ENCODE measurements around the gene TIAM1.

The TIAM1 gene

DNA sequence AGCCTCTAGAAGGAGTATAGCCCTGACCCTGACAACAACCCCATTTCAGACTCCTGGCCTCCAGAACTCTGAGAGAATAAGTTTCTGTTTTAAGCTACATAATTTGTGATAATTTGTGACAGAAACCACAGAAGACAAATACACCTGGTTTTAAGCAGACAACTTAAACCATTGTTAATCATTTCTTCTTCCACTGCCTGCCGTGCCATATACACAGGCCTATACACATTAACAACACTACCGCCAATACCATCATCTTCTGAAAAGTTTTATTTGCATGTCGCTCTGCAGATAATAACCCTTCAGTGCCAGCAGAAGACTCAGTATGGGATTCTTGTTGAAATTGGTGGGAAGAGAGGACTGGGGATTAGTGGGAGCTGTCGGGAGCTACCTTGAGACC lies 265.8 kb downstream of the TIAM1 start:
- no peak for DNase-seq (ENCODE audit: low spot score)

DNA sequence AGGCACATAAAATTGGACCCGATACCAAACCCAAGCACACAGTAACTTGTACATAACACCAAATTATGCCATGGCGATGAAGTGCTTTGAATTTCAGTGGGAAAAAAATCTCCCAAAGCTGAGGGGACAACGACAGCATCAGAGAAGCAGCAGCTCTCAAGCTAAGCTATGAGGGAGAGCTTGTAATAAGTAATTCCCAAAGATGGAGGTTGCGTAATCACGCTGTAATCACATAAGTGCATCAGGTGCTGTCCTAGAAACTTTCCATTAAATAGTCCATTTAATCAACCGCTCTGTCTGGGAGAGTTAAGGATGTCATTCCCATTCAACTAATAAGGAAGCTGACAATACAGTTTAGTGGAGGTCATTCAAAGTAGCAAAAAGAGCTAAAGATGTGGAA lies 268.2 kb downstream of the TIAM1 start:
- no peak for DNase-seq (ENCODE audit: low spot score)

DNA sequence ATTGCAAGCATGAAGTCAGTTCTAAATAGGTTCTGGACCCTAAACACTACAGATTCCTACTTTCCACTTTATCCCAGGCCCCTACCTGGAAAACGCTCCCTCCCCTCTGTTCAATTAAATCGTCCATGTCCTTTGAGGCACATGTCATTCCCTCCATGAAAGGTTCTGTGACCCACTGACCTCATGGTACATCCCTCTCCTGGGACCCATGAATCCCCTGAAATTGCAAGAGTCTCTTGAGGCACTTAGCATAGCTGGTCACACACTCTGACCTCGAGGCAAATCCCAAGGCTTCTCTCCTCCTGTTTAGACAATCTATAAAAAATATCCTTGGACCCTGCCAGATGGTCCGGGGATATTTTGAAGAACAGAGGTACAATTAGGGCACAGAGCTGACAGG lies 271.5 kb downstream of the TIAM1 start:
- DNase-seq (ENCODE audit: low spot score), result no peak

Data from LoVo (cell line).